Measurements from ENCODE around the gene B4GALNT2.
"Not testable (repeated sequence)": the region's sequence is repeated elsewhere in the genome, so short reads cannot be mapped to it uniquely, and the experiment has no call there.

DNA sequence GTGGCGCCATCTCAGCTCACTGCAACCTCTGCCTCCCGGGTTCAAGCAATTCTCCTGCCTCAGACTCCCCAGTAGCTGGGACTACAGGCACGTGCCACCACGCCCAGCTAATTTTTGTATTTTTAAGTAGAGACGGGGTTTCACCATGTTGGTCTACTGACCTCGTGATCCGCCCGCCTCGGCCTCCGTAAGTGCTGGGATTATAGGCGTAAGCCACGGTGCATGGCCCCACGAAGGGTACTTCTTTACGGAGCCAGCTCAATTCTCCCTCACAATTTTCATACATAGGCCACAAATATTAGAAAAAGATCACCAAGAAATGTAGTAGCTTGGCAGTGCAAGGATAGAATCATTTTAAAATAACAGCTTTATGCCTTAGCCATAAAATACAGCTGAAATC lies 29.2 kb upstream of the B4GALNT2 start:
- TF ChIP-seq, protein P1, sequence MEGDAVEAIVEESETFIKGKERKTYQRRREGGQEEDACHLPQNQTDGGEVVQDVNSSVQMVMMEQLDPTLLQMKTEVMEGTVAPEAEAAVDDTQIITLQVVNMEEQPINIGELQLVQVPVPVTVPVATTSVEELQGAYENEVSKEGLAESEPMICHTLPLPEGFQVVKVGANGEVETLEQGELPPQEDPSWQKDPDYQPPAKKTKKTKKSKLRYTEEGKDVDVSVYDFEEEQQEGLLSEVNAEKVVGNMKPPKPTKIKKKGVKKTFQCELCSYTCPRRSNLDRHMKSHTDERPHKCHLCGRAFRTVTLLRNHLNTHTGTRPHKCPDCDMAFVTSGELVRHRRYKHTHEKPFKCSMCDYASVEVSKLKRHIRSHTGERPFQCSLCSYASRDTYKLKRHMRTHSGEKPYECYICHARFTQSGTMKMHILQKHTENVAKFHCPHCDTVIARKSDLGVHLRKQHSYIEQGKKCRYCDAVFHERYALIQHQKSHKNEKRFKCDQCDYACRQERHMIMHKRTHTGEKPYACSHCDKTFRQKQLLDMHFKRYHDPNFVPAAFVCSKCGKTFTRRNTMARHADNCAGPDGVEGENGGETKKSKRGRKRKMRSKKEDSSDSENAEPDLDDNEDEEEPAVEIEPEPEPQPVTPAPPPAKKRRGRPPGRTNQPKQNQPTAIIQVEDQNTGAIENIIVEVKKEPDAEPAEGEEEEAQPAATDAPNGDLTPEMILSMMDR (conservative IDR thresholded peaks at IDR 0.05; ENCODE audit: low read depth, low read length): not testable (repeated sequence)
- not testable (repeated sequence) for TF ChIP-seq EZH2 (IDR thresholded peaks at IDR 0.05; ENCODE audit: borderline replicate concordance, low read depth, low read length, poor library complexity, severe bottlenecking)
